H1 (cell line): Measurements from ENCODE around the gene WWP2. TPM values are rescaled to one million over a fixed set of nuclear protein-coding genes. Genes with fewer than 3 reads are reported as not detected.
"Not testable (repeated sequence)": the region's sequence is repeated elsewhere in the genome, so short reads cannot be mapped to it uniquely, and the experiment has no call there.

ENCODE experiments used
- CTCF ChIA-PET: fragments of 300-600 bp; sonication (Branson Sonifier 250); formaldehyde crosslinking; loops from one replicate; lab custom pipeline; 2021; ENCODE audit not compliant: partially characterized antibody; lab: Charles Lee
- POLR2A ChIA-PET: fragments of 300-600 bp; sonication (Branson Sonifier 250); formaldehyde crosslinking; loops from one replicate; lab custom pipeline; 2021; ENCODE audit warnings: inconsistent platforms; ENCODE audit not compliant: partially characterized antibody; lab: Charles Lee
- DNase-seq, 2 experiments: peaks; one replicate each; pipeline versions ENCODE4 v3.0.0 to v3.0.0-alpha.2; 2010 to 2022; ENCODE audit warnings: low spot score in 2 of 2, low read depth in 1 of 2, mixed read lengths in 1 of 2
- FAIRE-seq: peaks from 2 replicates; lab custom pipeline; 2011; peaks lifted over from hg19 to GRCh38; lab: Jason Lieb, UNC
- H2AFZ ChIP-seq: 2 replicates; pipeline ENCODE4 v1.8.1; 2012; ENCODE audit warnings: low read length, inconsistent platforms
- H2AK5ac ChIP-seq: 2 replicates; pipeline ENCODE4 v1.6.1; 2013; ENCODE audit warnings: low read depth, low read length
- H2BK120ac ChIP-seq: replicated peaks from 2 replicates; pipeline ENCODE3; 2013; ENCODE audit warnings: low read depth, low read length, inconsistent platforms
- H2BK12ac ChIP-seq: 2 replicates; pipeline ENCODE4 v1.6.1; 2013; ENCODE audit warnings: low read depth, low read length
- H2BK15ac ChIP-seq: 2 replicates; pipeline ENCODE4 v1.6.1; 2013; ENCODE audit warnings: low read length
- H2BK20ac ChIP-seq: 2 replicates; pipeline ENCODE4 v1.6.1; 2013; ENCODE audit warnings: low read length
- H2BK5ac ChIP-seq: 2 replicates; pipeline ENCODE4 v1.6.1; 2013; ENCODE audit warnings: low read depth, low read length
- H3K14ac ChIP-seq: 2 replicates; pipeline ENCODE4 v1.6.1; 2013; ENCODE audit warnings: inconsistent platforms; ENCODE audit not compliant: insufficient read length
- H3K18ac ChIP-seq: 2 replicates; pipeline ENCODE4 v1.6.1; 2013; ENCODE audit warnings: low read length; ENCODE audit errors: extremely low read depth
- H3K23ac ChIP-seq: 2 replicates; pipeline ENCODE4 v1.6.1; 2013; ENCODE audit warnings: inconsistent platforms; ENCODE audit not compliant: insufficient read length
- H3K23me2 ChIP-seq: 2 replicates; pipeline ENCODE4 v1.6.1; 2013; ENCODE audit warnings: low read depth, low read length
- H3K27ac ChIP-seq: 2 replicates; pipeline ENCODE4 v1.6.1; 2011; ENCODE audit warnings: low read depth, low read length, inconsistent platforms
- H3K27me3 ChIP-seq, 4 experiments: replicated peaks in 1 of 4; 1 replicate in 1 of 4; 2 replicates in 3 of 4; pipeline versions ENCODE4 v1.6.1 to v1.8.1; 2011 to 2013; ENCODE audit warnings: low read length in 3 of 4, mild to moderate bottlenecking in 3 of 4, inconsistent platforms in 2 of 4, mixed read lengths in 2 of 4, moderate library complexity in 1 of 4; ENCODE audit not compliant: control insufficient read depth in 3 of 4, insufficient read depth in 3 of 4; ENCODE audit errors: extremely low read depth in 1 of 4
- H3K36me3 ChIP-seq, 4 experiments: 2 replicates each; pipeline versions ENCODE4 v1.6.1 to v1.8.1; 2011 to 2013; ENCODE audit warnings: mild to moderate bottlenecking in 4 of 4, low read length in 3 of 4, moderate library complexity in 2 of 4, control low read depth in 1 of 4, inconsistent platforms in 1 of 4; ENCODE audit not compliant: insufficient read depth in 4 of 4, control insufficient read depth in 2 of 4
- H3K4ac ChIP-seq: replicated peaks from 2 replicates; pipeline ENCODE3; 2013; ENCODE audit warnings: low read length, low read depth, mixed read lengths, inconsistent platforms; ENCODE audit not compliant: insufficient read length
- H3K4me1 ChIP-seq, 4 experiments: replicated peaks in 1 of 4; 1 replicate in 1 of 4; 2 replicates in 3 of 4; pipeline versions ENCODE4 v1.6.1 to v1.8.1; 2011 to 2013; ENCODE audit warnings: low read length in 3 of 4, inconsistent platforms in 2 of 4, mixed read lengths in 1 of 4; ENCODE audit not compliant: insufficient read depth in 4 of 4, control insufficient read depth in 3 of 4
- H3K4me2 ChIP-seq, 2 experiments: 2 replicates each; pipeline versions ENCODE4 v1.6.1 to v1.8.1; 2011 to 2013; ENCODE audit warnings: low read depth in 2 of 2, low read length in 2 of 2, control low read depth in 1 of 2, inconsistent platforms in 1 of 2, mild to moderate bottlenecking in 1 of 2; ENCODE audit not compliant: insufficient read depth in 1 of 2
- H3K4me3 ChIP-seq, 4 experiments: fragments of 200-600, 300-600 bp in 1 of 4; sonication (generic), shearing (Covaris generic), sonication (Bioruptor Twin) in 1 of 4; 2 replicates each; pipeline versions ENCODE4 v1.5.1 to v1.8.1; 2011 to 2016; ENCODE audit warnings: low read length in 4 of 4, low read depth in 3 of 4, control low read depth in 2 of 4, inconsistent platforms in 2 of 4, mild to moderate bottlenecking in 2 of 4, mixed read lengths in 1 of 4, moderate library complexity in 1 of 4; ENCODE audit not compliant: insufficient read depth in 2 of 4; ENCODE audit errors: extremely low read depth in 1 of 4
- H3K56ac ChIP-seq: replicated peaks from 2 replicates; pipeline ENCODE3; 2013; ENCODE audit warnings: low read depth, mild to moderate bottlenecking, mixed read lengths, low read length, inconsistent platforms; ENCODE audit not compliant: insufficient read length
- H3K79me1 ChIP-seq: 2 replicates; pipeline ENCODE4 v1.6.1; 2013; ENCODE audit warnings: low read depth, low read length, control low read depth
- H3K79me2 ChIP-seq, 2 experiments: 2 replicates each; pipeline versions ENCODE4 v1.6.1 to v1.8.1; 2012 to 2013; ENCODE audit warnings: low read length in 2 of 2, mild to moderate bottlenecking in 2 of 2, inconsistent platforms in 1 of 2; ENCODE audit not compliant: insufficient read depth in 2 of 2, control insufficient read depth in 1 of 2
- H3K9ac ChIP-seq, 4 experiments: replicated peaks in 1 of 4; 1 replicate in 1 of 4; 2 replicates in 3 of 4; pipeline versions ENCODE4 v1.6.1 to v1.8.1; 2011 to 2013; ENCODE audit warnings: low read depth in 3 of 4, low read length in 3 of 4, control low read depth in 2 of 4, mild to moderate bottlenecking in 2 of 4, moderate library complexity in 2 of 4, inconsistent platforms in 1 of 4; ENCODE audit errors: extremely low read depth in 1 of 4
- H3K9me3 ChIP-seq, 2 experiments: 2 replicates each; pipeline versions ENCODE4 v1.6.1 to v1.8.1; 2012 to 2013; ENCODE audit warnings: mild to moderate bottlenecking in 2 of 2, moderate library complexity in 2 of 2, control low read depth in 1 of 2, inconsistent platforms in 1 of 2, low read depth in 1 of 2, low read length in 1 of 2, mixed read lengths in 1 of 2; ENCODE audit not compliant: insufficient read depth in 2 of 2
- H4K20me1 ChIP-seq, 2 experiments: replicated peaks in 1 of 2; 2 replicates each; pipeline versions ENCODE3 to v1.8.1; 2011 to 2013; ENCODE audit warnings: inconsistent platforms in 2 of 2, low read length in 2 of 2, mild to moderate bottlenecking in 1 of 2; ENCODE audit not compliant: insufficient read depth in 2 of 2, control insufficient read depth in 1 of 2
- H4K5ac ChIP-seq: 2 replicates; pipeline ENCODE4 v1.6.1; 2013; ENCODE audit warnings: low read length, low read depth, mixed read lengths, inconsistent platforms; ENCODE audit not compliant: insufficient read length
- H4K8ac ChIP-seq: 2 replicates; pipeline ENCODE4 v1.8.0; 2013; ENCODE audit warnings: mild to moderate bottlenecking, moderate library complexity, low read length, inconsistent platforms; ENCODE audit not compliant: insufficient read depth; ENCODE audit errors: extremely low read depth
- H4K91ac ChIP-seq: replicated peaks from 2 replicates; pipeline ENCODE3; 2013; ENCODE audit warnings: low read length, mixed read lengths, inconsistent platforms; ENCODE audit not compliant: insufficient read length
- WGBS, 2 experiments: shearing (Covaris generic) in 1 of 2; methylation state at CpG; one replicate each; pipeline versions ENCODE4 v1.1.6 to v1.1.7; 2013 to 2015; ENCODE audit warnings: low lambda C conversion rate in 2 of 2, mixed read lengths in 2 of 2, inconsistent platforms in 1 of 2, low coverage in 1 of 2, missing lambda C conversion rate in 1 of 2; ENCODE audit not compliant: insufficient replicate concordance in 2 of 2, insufficient coverage in 1 of 2, insufficient read length in 1 of 2; ENCODE audit errors: extremely low coverage in 1 of 2, missing lambda C conversion rate in 1 of 2; 5-methylcytosine and 5-hydroxymethylcytosine counted together
- polyA plus RNA-seq, 7 experiments: library from polyadenylated mRNA; depleted of rRNA in 3 of 7; stranded (reverse) in 5 of 7; unstranded in 2 of 7; fragments of >200 nt in 5 of 7; fragments of 200-250 nt in 2 of 7; gene quantifications; 1 replicate in 5 of 7; 2 replicates in 1 of 7; 4 replicates in 1 of 7; pipeline versions ENCODE4 v1.2.1 to v1.2.3, GENCODE V29; 2011 to 2013; ENCODE audit warnings: missing spikeins in 2 of 7, mixed read lengths in 2 of 7
- total RNA-seq: library from RNA; stranded (reverse); fragmentation: NEBNext Ultra II Directional; extraction: Animal tissue kit (Norgen Biotek cat#: 25700); gene quantifications from 2 replicates; pipeline ENCODE4 v1.2.1, GENCODE V29; 2021

WWP2 gene
- total and polyA plus RNA-seq, 2 of the 8 experiments (the other 6 are each of a cell fraction or from before 2014, with no cell fraction given) = 14.1 to 42.2 TPM

GRCh38 chr16:69950411-69950810 lies 188.3 kb downstream of the WWP2 start:
- H3K18ac ChIP-seq, H4K91ac ChIP-seq, H4K20me1 ChIP-seq, H3K27ac ChIP-seq, H3K9me3 ChIP-seq, CTCF ChIA-PET, H2AK5ac ChIP-seq, H2BK20ac ChIP-seq, POLR2A ChIA-PET, H3K4me3 ChIP-seq, H2BK12ac ChIP-seq, H3K36me3 ChIP-seq, H3K23me2 ChIP-seq, H4K8ac ChIP-seq, H3K56ac ChIP-seq, DNase-seq, H2AFZ ChIP-seq, H3K4ac ChIP-seq, H3K27me3 ChIP-seq, H3K4me1 ChIP-seq, H3K79me2 ChIP-seq, H2BK120ac ChIP-seq, H3K23ac ChIP-seq, H3K14ac ChIP-seq, H4K5ac ChIP-seq, H3K9ac ChIP-seq, H2BK15ac ChIP-seq, FAIRE-seq, H3K4me2 ChIP-seq, H3K79me1 ChIP-seq, H2BK5ac ChIP-seq: not testable (repeated sequence)
- WGBS, 2 experiments = no CpG with 5 or more reads among the region's 17 CpGs

- H3K9me3 ChIP-seq, H3K4ac ChIP-seq, H2BK20ac ChIP-seq, H2BK12ac ChIP-seq, H3K23ac ChIP-seq, H4K8ac ChIP-seq, H3K4me1 ChIP-seq, H3K79me2 ChIP-seq, H3K4me3 ChIP-seq, H2BK5ac ChIP-seq, H4K91ac ChIP-seq, CTCF ChIA-PET, H2AFZ ChIP-seq, H3K36me3 ChIP-seq, H3K56ac ChIP-seq, H2BK15ac ChIP-seq, H3K27ac ChIP-seq, H2BK120ac ChIP-seq, H3K79me1 ChIP-seq, H4K20me1 ChIP-seq, H4K5ac ChIP-seq, H3K18ac ChIP-seq, DNase-seq, POLR2A ChIA-PET, H3K27me3 ChIP-seq, H3K4me2 ChIP-seq, H3K23me2 ChIP-seq, H2AK5ac ChIP-seq, H3K14ac ChIP-seq, H3K9ac ChIP-seq, FAIRE-seq: not testable (repeated sequence)
- 80% methylated on average over 1 of the region's 26 CpGs; no CpG with 5 or more reads in 1 of the 2 experiments for WGBS, 2 experiments
Measured at GRCh38 chr16:69951017-69951671, 189.0 kb downstream of the WWP2 start, which contains the start of gene CLEC18A. CLEC18A (plus strand) TSS chr16:69951334; CDS start chr16:69951367, 33 bp downstream.
